ENCODE measurements around the gene ITIH3.

The ITIH3 gene

DNA sequence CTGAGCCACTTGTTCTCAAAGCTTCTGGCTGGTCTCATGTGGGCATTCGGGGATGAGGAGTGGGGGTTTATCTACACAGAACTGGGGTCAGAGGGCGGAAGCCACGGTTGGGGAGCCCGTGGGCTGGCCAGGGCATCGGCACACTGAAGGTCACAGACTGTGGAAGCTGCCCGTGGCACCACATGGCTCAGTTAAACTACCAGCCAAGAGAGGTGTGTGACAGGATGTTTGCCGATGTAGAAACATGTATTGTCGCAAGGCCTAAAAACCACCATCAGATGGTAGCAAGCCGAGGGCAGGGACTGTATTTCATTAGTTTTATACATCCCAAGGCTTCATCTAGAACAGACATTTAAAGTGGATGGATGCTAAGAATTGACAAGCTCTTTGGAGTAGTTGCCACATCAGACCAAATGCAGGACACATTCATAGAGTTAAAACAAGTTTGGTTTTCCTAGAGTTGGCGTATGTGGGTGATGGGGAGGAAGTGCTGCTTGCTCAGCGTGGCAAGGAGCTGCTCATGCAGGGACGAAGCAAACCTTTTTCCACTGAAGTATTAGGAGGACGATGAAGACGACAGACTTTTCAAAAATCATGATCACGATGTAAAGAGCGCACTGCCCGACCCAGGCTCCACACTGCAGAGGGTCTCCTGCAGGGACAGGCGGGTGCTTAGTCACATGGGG lies 49.8 kb downstream of the ITIH3 start:
- DNase-seq (ENCODE audit: low read depth), result no peak

DNA sequence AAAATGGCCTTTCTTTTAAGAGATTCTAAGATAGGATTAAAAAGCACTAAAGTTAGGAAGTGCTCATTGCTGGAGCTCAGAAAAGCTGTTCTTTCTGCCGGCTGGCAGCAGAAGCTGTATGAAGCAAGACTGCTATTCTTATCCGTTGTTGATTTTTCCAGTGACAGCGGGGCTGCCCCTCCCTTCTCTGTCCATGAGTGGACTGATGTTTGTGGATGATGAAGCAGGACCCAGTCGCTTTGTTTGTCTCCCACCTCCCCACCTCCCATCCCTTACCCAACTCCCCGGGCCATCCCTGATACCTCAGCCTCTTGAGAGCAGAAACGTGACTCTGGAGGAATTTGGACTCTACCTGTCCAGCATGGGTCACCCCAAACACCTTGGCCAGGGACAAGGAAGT lies 50.6 kb downstream of the ITIH3 start:
- no peak for DNase-seq (ENCODE audit: low read depth)

DNA sequence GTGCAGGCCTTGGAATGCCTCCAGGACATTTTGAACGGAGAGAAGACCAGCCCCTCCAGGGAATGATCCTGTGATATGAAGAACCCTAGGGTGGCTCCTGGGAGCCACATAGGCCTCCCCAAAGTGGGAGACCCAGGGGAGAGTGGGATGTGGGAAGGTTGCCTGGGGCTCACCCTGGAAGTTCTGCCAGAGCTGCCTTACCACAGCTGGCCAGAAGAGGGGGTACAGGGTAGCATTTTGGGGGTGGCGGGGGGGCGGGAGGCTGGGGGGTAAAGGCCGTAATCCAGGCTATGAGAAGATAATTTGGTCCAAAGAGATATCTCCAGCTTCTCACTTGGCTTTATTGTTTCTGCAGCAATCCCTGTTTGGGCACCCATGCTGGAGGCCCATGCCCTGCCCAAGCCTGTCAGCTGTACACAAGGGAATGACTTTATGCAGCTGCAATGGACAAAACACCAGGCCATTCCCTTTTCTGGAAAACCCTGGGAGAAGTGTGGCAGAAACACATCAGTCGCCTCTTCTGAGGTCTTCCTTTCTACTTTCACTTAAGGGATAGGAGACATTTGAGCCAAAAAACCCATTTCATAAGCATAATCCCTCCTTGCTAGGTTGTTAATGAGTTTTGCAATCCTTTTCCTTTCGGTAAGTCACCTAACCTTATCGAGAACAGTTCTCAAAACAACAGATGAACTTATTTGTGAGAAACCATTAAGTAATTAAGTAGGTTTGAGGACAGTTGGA lies 51.3 kb downstream of the ITIH3 start:
- no peak for DNase-seq (ENCODE audit: low read depth)

DNA sequence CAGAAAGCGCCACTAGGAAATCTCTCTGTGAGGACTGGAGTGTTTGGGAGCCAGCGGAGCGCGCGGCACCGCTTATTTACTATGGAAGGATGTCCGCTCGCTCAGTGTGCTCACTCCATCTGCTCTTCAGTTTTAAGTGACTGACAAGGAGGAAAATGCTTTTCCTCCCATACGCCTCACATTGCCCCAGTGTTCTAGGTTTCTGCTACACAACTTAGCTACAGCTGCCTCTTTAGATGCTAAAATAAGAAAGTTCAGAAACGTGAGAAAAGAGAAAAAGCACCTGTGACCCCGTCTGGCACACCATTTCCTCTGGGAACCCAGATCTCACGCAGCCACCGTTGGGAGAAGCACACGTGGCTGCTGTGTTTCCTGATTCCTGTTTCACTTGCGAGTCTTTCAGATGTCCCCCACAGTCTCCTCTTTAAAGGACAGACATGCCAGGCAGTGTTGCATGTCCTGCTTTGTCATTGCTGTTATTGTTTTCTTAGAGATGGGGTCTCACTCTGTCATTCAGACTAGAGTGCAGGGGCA lies 51.9 kb downstream of the ITIH3 start:
- DNase-seq (ENCODE audit: low read depth), result no peak

DNA sequence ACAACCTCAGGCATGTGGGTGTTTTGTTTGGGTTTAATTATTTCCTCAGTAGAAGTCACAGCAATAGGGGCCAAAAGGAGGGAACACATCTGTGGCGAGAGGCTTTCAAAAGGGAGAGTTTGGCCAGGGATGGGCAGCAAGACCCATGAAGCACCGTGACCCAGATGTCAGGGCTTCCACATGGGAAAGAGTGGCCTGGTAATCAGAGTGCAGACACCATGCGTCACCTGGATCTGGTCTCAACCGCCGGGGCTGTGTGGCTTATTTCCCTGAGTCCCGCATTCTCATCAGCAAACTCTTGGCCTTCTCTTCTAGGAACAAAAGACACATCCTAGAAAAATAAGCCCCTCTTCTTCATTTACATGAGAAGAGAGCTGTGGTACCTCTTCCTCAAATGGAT lies 52.6 kb downstream of the ITIH3 start:
- DNase-seq (ENCODE audit: low read depth), result no peak

DNA sequence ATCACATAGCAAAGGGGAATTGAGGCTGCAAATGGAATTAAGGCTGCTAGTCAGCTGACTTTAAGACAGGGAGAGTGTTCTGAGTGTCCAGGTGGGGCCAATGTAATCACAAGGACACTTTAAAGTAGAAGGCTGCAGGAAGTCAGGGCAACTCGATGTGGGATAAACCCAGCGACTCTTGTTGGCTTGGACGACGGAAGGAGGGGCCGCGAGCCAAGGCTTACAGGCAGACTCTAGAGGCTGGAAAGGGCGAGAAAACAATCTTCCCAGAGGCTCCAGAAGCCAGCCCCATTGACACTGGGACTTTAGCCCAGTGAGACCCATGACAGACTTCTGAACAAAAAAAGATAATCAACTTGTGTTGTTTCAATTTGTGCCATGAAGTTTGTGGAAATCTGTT lies 53.1 kb downstream of the ITIH3 start:
- DNase-seq (ENCODE audit: low read depth), result no peak

DNA sequence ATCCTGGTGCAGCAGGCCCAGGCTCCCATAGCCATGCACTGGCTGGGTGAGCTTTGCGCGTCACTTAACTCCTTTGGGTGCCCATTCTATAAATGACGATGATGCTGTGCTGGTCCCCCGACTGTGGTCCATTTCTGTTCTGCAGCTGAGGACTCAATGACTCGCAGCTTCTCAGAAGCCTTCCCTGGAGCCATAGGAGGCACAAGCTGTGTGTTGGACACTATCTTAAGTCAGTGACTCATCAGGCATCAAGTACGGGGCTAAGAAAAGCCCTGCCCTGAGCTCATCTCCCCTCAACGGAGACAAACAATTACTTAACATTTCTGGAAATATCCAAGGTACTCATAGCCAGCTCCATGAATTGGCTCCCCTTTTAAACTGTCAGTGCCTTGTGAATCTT lies 54.0 kb downstream of the ITIH3 start:
- DNase-seq (ENCODE audit: low read depth), result peak; percentile 65

DNA sequence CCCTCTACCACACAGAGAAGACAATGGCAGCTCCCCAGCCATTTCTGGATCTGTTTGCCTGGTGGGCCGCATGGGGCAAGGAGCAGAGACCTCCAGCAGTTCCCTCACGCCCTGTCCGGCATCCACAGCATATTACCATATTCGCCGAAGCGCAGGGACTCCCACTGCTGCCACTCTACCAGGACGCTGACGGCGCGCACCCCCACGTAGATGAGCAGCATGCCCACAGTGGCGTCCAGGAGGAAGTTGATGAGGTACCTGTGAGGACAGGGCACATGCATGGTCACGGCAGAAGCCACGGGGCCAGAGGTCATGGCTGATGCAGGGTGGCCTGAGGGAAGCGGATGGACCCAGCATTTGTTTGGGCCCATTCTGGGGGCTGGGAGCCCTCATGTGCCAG lies 55.1 kb downstream of the ITIH3 start:
- DNase-seq (ENCODE audit: low read depth), result no peak

DNA sequence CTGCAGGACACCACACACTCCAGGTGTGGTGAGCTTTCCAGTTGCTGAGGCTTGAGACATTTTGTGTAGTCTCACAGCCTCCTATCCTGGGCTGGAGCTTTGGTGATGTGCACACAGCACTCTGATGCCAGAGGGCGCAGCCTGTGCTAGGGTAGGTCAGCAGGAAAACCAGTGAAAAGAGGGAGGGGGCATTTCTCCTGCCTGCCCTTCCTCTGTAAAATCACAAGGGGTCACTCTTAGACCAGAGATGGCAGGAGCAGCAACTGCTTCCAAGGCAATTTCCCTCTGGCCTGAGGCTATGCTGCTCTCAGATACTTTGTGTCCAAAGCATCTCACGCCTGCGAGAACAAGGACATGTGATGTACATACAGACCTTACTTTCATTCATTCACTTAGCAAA lies 56.8 kb downstream of the ITIH3 start:
- peak; percentile 64 for DNase-seq (ENCODE audit: low read depth)

DNA sequence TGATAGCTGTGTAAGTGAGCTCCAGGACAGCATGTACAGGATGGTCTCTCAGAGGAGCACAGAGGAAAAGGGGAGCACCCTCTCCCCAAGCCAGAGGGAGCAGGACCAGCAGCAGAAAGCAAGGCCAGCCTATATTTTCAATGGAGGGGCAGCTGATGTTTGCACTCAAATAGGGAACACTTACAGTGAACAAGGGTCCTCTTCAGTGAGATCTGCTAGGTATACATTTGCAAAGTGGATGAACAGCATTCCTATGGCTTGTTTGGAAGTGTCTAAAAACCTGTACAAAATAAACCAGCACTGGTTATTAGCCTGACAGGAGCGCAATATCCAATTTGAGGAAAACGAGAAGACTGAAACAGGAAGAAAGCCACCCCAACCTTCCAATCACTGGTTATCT lies 57.8 kb downstream of the ITIH3 start:
- no peak for DNase-seq (ENCODE audit: low read depth)

DNA sequence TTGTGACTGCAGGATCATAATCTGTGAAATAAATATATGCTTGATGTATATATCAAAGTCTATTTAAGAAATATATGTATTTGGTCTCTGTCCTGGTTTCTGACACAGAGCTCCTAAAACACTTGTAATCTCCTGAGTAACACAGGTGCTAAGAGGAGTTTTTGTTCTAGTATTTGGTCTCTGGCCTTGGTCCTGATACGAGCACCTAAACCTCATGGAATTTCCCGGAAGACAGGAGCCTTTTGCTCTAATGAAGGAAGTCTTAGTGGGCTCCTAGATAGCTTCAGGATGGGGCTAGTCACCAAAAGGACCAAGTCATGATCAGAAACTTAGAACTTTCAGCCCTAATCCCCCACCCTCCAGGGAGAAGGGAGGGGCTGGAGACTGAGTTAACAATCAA lies 59.4 kb downstream of the ITIH3 start:
- no peak for DNase-seq (ENCODE audit: low read depth)

DNA sequence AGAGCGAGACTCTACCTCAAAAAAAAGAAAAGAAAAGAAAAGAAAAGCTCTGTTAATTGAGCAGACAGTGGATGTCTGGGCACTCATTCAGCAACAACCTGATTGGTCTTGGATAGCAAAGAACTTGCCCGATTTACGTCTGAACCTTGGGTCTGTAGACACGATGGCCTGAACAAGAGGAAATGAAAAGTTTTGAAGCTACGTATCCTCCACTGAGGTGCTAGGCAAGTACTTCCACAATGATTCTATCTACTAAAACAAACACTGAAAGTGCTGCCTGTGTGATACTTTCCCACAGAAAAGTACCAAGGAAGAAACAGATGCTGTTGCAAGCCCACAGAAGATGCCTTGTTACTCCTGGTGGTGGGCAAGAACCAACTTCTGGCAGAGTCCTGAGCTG lies 62.1 kb downstream of the ITIH3 start:
- no peak for DNase-seq (ENCODE audit: low read depth)

DNA sequence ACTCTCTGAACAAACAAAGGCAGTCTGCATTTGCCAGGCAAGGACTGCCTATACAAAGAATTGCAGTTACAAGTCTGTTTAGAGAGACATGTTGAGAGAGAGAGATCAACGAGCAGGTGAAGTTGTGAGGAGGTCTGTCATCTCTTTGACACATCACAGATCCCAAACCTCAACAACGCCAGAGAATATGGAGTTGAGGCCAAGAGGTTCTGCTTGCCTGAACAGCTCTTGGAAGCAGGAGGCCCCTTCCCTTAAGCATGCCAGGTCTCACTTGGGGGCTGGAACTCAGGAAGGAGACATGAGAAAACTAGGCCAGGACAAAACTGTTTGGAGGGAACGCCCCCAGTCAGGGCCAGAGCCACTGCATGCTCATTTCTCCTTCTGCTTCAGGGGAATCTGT lies 62.5 kb downstream of the ITIH3 start:
- DNase-seq (ENCODE audit: low read depth), result no peak

DNA sequence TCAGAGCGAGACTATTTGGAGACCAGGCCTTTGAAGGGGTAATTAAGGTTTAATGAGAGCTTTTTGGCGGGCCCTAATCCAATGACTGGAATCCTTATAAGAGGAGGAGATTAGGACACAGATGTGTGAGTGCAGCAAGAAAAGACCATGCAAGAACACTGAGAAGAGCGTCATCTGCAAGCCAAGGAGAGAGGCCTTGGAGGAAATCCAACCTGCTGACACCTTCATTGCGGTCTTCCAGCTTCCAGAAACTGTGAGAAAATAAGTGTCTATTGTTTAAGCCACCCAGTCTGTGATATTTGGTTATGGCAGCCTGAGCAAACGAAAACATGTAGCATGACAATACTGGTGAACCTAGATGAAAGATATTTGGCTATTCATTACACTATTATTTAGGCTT lies 63.3 kb downstream of the ITIH3 start:
- DNase-seq (ENCODE audit: low read depth), result no peak

All from ELR (cell line).